ENCODE results near the gene XPC. TPM values are rescaled to one million over a fixed set of nuclear protein-coding genes. Genes with fewer than 3 reads are reported as not detected.
A peak's percentile ranks its signal among the peaks of the same experiment; 100 is the strongest.
"Not testable (repeated sequence)": the region's sequence is repeated elsewhere in the genome, so short reads cannot be mapped to it uniquely, and the experiment has no call there.

XPC gene
- 18.1 TPM for polyA plus RNA-seq (ENCODE audit: insufficient read length)

GRCh38 chr3:14178247-14179113 lies at the start of gene XPC, which contains the start of gene LSM3:
Gene XPC, minus strand, starts transcription at chr3:14178601. Its CDS starts 33 bp downstream, at chr3:14178568.
Gene LSM3, plus strand, starts transcription at chr3:14178817. Its CDS starts 44 bp downstream, at chr3:14178861.
- peak; percentile 98 for DNase-seq (ENCODE audit: low read depth)

GRCh38 chr3:14227856-14228255 lies 49.5 kb upstream of the XPC start:
- no peak for DNase-seq (ENCODE audit: low read depth)

GRCh38 chr3:14226351-14226750 lies 48.0 kb upstream of the XPC start:
- DNase-seq (ENCODE audit: low read depth), result not testable (repeated sequence)

GRCh38 chr3:14225421-14225820 lies 47.0 kb upstream of the XPC start:
- DNase-seq (ENCODE audit: low read depth), result no peak

GRCh38 chr3:14224895-14225294 lies 46.5 kb upstream of the XPC start:
- no peak for DNase-seq (ENCODE audit: low read depth)

GRCh38 chr3:14223595-14223994 lies 45.2 kb upstream of the XPC start:
- no peak for DNase-seq (ENCODE audit: low read depth)

GRCh38 chr3:14222900-14223594 lies 44.6 kb upstream of the XPC start:
- DNase-seq (ENCODE audit: low read depth), result no peak

GRCh38 chr3:14222457-14222856 lies 44.1 kb upstream of the XPC start:
- no peak for DNase-seq (ENCODE audit: low read depth)

- DNase-seq (ENCODE audit: low read depth), result no peak
Measured at GRCh38 chr3:14221902-14222301, 43.5 kb upstream of the XPC start.

- DNase-seq (ENCODE audit: low read depth), result no peak
Measured at GRCh38 chr3:14220933-14221332, 42.5 kb upstream of the XPC start.

GRCh38 chr3:14218355-14218754 lies 40.0 kb upstream of the XPC start:
- no peak for DNase-seq (ENCODE audit: low read depth)

GRCh38 chr3:14216257-14217048 lies 38.1 kb upstream of the XPC start:
- peak; percentile 62 for DNase-seq (ENCODE audit: low read depth)

- no peak for DNase-seq (ENCODE audit: low read depth)
Measured at GRCh38 chr3:14214764-14215163, 36.4 kb upstream of the XPC start.

GRCh38 chr3:14213066-14213774 lies 34.8 kb upstream of the XPC start:
- no peak for DNase-seq (ENCODE audit: low read depth)

- DNase-seq (ENCODE audit: low read depth), result no peak
Measured at GRCh38 chr3:14212032-14212431, 33.6 kb upstream of the XPC start.

GRCh38 chr3:14211621-14212020 lies 33.2 kb upstream of the XPC start:
- no peak for DNase-seq (ENCODE audit: low read depth)

- no peak for DNase-seq (ENCODE audit: low read depth)
Measured at GRCh38 chr3:14210843-14211594, 32.6 kb upstream of the XPC start.

GRCh38 chr3:14210290-14210688 lies 31.9 kb upstream of the XPC start:
- no peak for DNase-seq (ENCODE audit: low read depth)

GRCh38 chr3:14209581-14210289 lies 31.3 kb upstream of the XPC start:
- DNase-seq (ENCODE audit: low read depth), result no peak

GRCh38 chr3:14208977-14209394 lies 30.6 kb upstream of the XPC start:
- no peak for DNase-seq (ENCODE audit: low read depth)
